ENCODE data around the gene MAP3K20. TPM values are rescaled to one million over a fixed set of nuclear protein-coding genes. Genes with fewer than 3 reads are reported as not detected.
"Not testable (repeated sequence)": the region's sequence is repeated elsewhere in the genome, so short reads cannot be mapped to it uniquely, and the experiment has no call there.

Gene MAP3K20
- total and polyA plus RNA-seq, 7 donors = 41.8 to 533 (median 366) TPM

- TF ChIP-seq CTCF (IDR thresholded peaks at IDR 0.05) = no peak
- WGBS, 3 donors = 33 to 73% (median 36%) methylated on average over 1 of the region's 1 CpG
- Histone ChIP-seq H3K9me3 (no peaks in the 10 kb centered on the region), H3K36me3 (ENCODE audit: insufficient read depth in 1 of 2, low read depth in 1 of 2) (peaks cover 2 to 16% of the 10 kb centered on the region in 2 donors), H3K4me1 (peaks cover 51% of the 10 kb centered on the region), H3K4me3 (no peak overlapping the region), H3K27me3 (ENCODE audit: insufficient read depth in 3 of 3, low read length in 2 of 3) (no peaks in the 10 kb centered on the region), H3K27ac (no peak overlapping the region)
- intact Hi-C loops (cut with DNase I) = no loop called here
- DNase-seq = no peak
- no peak for ATAC-seq
Measured at GRCh38 chr2:173126819-173127218, 51.2 kb downstream of the MAP3K20 start.

GRCh38 chr2:173128132-173128531 is 52.5 kb downstream of the MAP3K20 start:
- ATAC-seq; H3K4me3 ChIP-seq; DNase-seq; H3K27ac ChIP-seq; H3K9me3 ChIP-seq; intact Hi-C loops (cut with DNase I); H3K36me3 ChIP-seq (ENCODE audit: insufficient read depth in 1 of 2, low read depth in 1 of 2); H3K27me3 ChIP-seq (ENCODE audit: insufficient read depth in 3 of 3, low read length in 2 of 3): not testable (repeated sequence)
- WGBS, 3 donors = 97 to 98% (median 98%) methylated on average over 5 of the region's 5 CpGs
- H3K4me1 ChIP-seq = peaks cover 48% of the 10 kb centered on the region

GRCh38 chr2:173130496-173131465 is 55.1 kb downstream of the MAP3K20 start:
- WGBS, 3 donors = 32 to 41% (median 32%) methylated on average over 6 of the region's 6 CpGs
- TF ChIP-seq CTCF (IDR thresholded peaks at IDR 0.05) = no peak
- Histone ChIP-seq H3K27me3 (ENCODE audit: insufficient read depth in 3 of 3, low read length in 2 of 3) (no peaks in the 10 kb centered on the region), H3K9me3 (no peaks in the 10 kb centered on the region), H3K4me1 (peaks cover 50% of the 10 kb centered on the region), H3K27ac (no peak overlapping the region), H3K4me3 (no peak overlapping the region), H3K36me3 (ENCODE audit: insufficient read depth in 1 of 2, low read depth in 1 of 2) (no peaks in the 10 kb centered on the region)
- DNase-seq (no peak), ATAC-seq (peak in 3 of 4 donors; percentile 41 to 49 (median 45))
- intact Hi-C loops (cut with DNase I) = no loop called here

GRCh38 chr2:173132531-173132930 is 56.9 kb downstream of the MAP3K20 start:
- intact Hi-C loops (cut with DNase I) = no loop called here
- no peak for TF ChIP-seq CTCF (IDR thresholded peaks at IDR 0.05)
- H3K4me1 ChIP-seq = peaks cover 68% of the 10 kb centered on the region
- DNase-seq (no peak), ATAC-seq (peak in 3 of 4 donors; percentile 35 to 40 (median 38))
- H3K9me3 ChIP-seq = no peaks in the 10 kb centered on the region
- whole genome bisulfite sequencing, 3 donors = 81 to 87% (median 86%) methylated on average over 1 of the region's 1 CpG
- H3K36me3 ChIP-seq (ENCODE audit: insufficient read depth in 1 of 2, low read depth in 1 of 2) = no peaks in the 10 kb centered on the region
- H3K27ac ChIP-seq = no peak overlapping the region
- no peaks in the 10 kb centered on the region for H3K27me3 ChIP-seq (ENCODE audit: insufficient read depth in 3 of 3, low read length in 2 of 3)
- H3K4me3 ChIP-seq = no peak overlapping the region

- H3K27me3 ChIP-seq (ENCODE audit: insufficient read depth in 3 of 3, low read length in 2 of 3) = no peaks in the 10 kb centered on the region
- no peak overlapping the region for H3K4me3 ChIP-seq
- H3K9me3 ChIP-seq = no peaks in the 10 kb centered on the region
- intact Hi-C loops (cut with DNase I) = no loop called here
- peak overlapping the region; percentile 59 for H3K27ac ChIP-seq
- H3K4me1 ChIP-seq = peaks cover 81% of the 10 kb centered on the region
- no peak for DNase-seq
- 59 to 78% (median 67%) methylated on average over 4 of the region's 4 CpGs for WGBS, 3 donors
- peak in 3 of 4 donors; percentile 25 to 44 (median 27) for ATAC-seq
- H3K36me3 ChIP-seq (ENCODE audit: insufficient read depth in 1 of 2, low read depth in 1 of 2) = peaks cover 0 to 4% of the 10 kb centered on the region in 2 donors
- TF ChIP-seq CTCF (IDR thresholded peaks at IDR 0.05) = no peak
Measured at GRCh38 chr2:173134703-173135102, 59.1 kb downstream of the MAP3K20 start.
